ENCODE measurements around the gene C1orf216.

- TF ChIP-seq, protein P1, sequence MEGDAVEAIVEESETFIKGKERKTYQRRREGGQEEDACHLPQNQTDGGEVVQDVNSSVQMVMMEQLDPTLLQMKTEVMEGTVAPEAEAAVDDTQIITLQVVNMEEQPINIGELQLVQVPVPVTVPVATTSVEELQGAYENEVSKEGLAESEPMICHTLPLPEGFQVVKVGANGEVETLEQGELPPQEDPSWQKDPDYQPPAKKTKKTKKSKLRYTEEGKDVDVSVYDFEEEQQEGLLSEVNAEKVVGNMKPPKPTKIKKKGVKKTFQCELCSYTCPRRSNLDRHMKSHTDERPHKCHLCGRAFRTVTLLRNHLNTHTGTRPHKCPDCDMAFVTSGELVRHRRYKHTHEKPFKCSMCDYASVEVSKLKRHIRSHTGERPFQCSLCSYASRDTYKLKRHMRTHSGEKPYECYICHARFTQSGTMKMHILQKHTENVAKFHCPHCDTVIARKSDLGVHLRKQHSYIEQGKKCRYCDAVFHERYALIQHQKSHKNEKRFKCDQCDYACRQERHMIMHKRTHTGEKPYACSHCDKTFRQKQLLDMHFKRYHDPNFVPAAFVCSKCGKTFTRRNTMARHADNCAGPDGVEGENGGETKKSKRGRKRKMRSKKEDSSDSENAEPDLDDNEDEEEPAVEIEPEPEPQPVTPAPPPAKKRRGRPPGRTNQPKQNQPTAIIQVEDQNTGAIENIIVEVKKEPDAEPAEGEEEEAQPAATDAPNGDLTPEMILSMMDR (IDR thresholded peaks at IDR 0.05), result no peak
- TF ChIP-seq POLR2A (IDR thresholded peaks at IDR 0.05), result no peak
Measured at GRCh38 chr1:35763201-35763600, 44.5 kb upstream of the C1orf216 start.
